ENCODE data around the gene SLC25A21.

The SLC25A21 gene

DNA sequence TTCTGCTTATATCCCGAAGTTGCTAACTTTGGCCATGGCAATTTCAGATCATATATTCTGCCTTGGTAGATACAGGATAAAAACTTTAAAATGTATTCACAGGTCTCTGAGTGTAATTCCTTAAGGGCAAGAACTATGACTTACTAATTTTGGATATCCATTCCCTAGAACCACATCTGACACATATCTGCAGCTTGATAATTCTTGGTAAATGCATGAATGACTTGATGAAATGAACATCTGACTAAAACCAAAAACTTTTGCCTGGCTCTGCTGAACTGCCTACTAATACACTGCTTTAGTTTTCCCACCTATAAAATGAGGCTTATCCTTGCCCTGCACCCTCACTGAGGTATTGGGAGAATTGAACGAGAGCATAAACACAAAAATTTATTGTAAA, 32.2 kb downstream of the SLC25A21 start:
- no peak for DNase-seq

DNA sequence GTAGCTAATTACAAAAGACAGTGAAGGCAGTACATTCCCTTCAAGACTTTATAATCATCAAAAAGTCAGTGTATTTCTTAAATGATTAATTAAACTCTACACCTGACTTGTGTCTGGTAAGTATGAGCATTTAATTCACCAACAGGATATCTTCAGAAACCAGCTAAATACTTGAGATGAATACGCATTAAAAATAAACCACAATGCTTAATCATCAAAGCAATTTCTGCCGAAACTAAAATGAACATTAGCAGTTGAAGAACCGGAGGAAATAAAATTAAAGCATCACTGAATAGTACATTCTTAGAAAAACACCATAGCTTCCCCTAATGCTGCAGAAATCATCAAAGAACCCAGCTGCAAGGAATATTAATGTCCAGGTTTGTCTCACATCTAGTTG, 32.7 kb downstream of the SLC25A21 start:
- DNase-seq, result no peak

DNA sequence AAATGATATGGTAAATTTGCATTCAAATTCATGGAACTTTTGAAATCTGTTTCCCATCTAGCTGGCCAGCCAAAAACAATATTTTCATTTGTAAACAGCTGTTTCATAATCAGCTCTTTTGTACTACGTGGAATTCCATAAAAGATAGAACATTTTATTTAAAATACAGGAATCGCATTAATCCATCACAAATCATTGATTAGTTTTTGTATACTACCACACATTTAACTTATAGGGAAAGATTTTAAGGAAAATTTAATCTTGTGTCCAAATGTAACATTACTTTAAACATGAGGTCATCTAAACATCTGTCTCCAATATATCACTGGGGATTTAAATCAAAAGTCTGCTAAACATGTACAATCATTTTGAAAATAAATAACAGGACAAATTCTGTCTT, 33.5 kb downstream of the SLC25A21 start:
- DNase-seq, result no peak

DNA sequence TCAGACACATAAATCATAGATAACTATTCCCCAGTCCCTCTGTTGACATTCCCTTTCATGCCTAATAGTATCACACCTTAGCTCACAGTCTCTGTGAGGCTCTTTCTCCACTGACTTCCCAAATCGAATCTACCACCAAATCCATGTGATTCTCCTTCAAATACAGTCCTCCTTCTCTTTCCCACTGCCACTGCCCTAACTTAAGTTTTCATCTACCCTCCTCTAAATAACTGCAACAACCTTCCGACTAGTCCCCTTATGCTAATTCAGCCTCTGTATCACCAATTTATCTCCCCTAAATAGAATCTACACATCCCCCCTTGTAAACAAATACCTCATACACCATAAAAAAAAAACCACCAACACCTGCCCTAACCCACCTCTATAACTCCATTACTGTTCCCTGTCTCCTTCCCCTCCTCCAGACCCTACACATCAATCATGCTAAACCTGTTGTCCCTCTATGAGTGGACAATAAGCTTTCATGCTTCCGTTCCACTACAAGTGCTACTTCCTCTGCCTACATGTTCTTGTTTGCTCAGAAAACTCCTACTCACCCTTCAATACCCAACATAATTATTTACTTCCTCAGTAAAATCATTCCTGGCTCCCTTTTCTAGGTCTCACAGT, 39.0 kb downstream of the SLC25A21 start:
- DNase-seq, result no peak

DNA sequence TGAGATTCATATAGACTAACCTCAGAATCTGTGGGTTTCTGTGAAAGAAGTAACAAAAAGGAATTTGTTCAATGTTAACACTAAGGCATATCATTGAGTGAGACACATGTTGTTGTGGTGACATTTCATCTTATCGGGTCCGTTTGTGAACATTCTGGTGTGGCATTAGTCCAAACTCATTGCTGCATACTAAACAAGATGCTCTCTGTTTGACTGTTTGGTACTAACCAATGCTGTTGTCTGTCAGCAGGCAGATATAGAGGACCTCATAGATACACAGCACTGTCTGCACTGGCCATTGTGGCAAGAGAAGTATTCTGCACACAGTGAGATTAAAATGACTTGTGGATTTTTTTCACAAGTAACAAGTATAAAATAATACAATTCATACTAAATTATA, 41.2 kb downstream of the SLC25A21 start:
- no peak for DNase-seq

DNA sequence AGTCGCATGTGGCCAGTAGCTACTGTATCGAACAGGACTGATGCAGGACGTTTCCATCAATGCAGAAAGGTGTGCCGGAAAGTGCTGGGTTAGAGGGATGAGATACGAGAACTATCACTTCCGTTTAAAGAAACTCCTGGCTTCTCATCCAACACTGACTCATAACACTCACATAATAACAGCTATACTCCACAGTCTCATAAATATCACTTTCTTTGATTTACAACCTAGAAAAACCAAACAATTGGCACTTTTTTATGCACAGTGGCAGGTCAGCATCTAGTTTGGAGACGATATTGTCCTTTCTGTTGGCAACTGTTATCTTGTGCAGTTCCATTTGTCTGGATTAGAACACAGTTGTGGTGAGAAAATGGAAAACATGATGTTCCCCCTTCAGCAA, 43.4 kb downstream of the SLC25A21 start:
- DNase-seq, result no peak

- DNase-seq, result no peak
Measured at GRCh38 chr14:37124614-37125013, 47.8 kb downstream of the SLC25A21 start.

GRCh38 chr14:37122919-37123639, 49.3 kb downstream of the SLC25A21 start:
- no peak for DNase-seq

DNA sequence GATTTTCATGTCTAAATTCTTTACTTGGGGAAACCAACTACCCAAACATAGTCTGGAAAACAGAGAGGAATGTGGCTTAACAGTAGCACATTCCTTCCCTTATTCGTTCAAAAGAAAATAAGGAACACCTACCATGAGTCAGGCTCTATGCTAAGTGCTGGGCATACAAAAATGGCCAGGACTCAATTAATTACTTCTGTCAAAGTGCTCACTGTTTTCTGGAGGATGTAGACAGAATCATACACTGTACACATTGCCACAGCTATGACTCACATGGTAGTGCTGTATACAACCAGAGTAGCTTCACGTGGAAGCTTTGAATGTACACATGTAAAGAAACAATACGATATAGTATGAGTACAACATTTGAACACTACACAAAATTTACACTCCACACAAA, 50.1 kb downstream of the SLC25A21 start:
- DNase-seq, result no peak

DNA sequence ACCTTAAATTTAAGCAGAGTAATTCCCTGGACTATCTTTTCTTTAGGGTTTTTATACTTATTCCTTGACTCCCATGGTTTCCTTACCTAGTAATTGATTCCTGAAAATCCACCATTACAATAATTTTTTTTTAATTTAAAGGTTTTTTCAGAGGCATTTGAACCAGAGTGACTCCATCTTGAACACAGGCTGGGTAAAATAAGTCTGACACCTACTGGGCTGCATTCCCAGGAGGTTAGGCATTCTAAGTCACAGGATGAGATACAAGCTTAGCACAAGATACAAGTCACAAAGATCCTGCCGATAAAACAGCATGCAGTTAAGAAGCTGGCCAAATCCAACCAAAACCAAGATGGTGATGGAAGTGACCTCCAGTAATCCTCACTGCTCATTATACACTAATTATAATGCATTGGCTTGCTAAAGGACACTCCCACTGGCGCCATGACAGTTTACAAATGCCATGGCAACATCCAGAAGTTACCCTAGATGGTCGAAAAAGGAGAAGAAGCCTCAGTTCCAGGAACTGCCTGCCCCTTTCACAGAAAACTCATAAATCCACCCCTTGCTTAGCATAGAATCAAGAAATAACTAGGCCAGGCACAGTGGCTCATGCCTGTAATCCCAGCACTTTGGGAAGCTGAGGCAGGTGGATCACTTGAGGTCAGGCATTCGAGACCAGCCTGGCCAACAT, 53.6 kb downstream of the SLC25A21 start:
- DNase-seq, result no peak

- DNase-seq, result no peak
Measured at GRCh38 chr14:37116933-37117849, 55.2 kb downstream of the SLC25A21 start.

- no peak for DNase-seq
Measured at GRCh38 chr14:37115406-37115805, 57.0 kb downstream of the SLC25A21 start.

- no peak for DNase-seq
Measured at GRCh38 chr14:37114559-37114958, 57.8 kb downstream of the SLC25A21 start.

- no peak for DNase-seq
Measured at GRCh38 chr14:37114002-37114401, 58.4 kb downstream of the SLC25A21 start.

DNA sequence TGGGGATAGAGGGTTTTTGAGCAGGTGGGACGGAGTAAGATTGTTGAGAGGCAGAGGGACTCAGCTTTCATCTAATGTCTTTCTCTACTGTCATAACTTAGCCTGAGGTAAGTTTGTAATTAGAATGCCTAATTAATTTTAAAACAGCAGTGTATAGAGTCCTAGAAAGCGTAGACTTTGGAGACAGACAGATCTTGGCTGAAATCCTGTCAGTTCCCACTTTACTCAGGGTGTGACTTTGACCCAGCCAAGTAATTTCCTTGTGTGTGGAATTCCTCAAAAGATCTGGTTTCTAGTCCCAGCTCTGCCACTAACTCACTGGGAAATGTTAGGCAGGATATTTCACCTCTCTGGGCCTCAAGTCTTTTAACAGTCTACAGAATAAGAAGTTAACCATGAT, 74.3 kb downstream of the SLC25A21 start:
- no peak for DNase-seq

DNA sequence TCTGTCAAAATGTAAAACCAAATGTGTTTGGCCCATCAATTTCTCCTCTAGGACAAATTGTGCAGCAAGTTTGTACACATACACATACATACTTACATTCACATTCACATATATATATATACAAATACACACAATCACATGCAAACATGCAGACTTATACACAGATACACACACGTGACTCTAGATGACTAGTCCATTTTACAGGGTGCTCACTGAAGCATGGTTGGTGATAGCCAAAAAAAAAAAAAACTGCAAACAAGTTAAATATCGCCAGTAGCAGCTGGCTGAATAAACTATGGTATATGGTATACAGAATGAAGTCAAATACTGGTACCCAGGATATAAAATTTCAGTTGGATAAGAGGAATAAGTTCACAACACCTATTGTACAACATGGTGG, 77.9 kb downstream of the SLC25A21 start:
- DNase-seq, result no peak

GRCh38 chr14:37093364-37093763, 79.0 kb downstream of the SLC25A21 start:
- no peak for DNase-seq

- no peak for DNase-seq
Measured at GRCh38 chr14:37091651-37092050, 80.8 kb downstream of the SLC25A21 start.

- no peak for DNase-seq
Measured at GRCh38 chr14:37090026-37090425, 82.4 kb downstream of the SLC25A21 start.

DNA sequence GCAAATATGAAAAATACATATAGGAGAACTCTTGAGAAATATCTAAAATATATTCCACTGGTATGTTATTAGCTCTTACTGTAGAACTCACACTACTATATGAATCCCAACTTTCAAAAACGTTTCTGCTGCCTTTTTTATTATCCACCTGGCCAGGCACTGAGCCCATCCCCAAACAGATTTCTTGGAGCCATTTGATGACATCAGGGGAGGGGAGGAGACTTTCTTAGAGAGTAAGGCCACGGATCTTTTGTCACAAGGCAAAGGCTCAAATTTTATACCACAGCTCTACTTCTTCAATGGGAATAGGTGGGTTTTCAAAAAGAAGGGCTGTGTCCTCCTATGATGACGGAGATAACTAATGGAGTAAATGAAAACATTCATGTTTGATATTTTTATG, 83.0 kb downstream of the SLC25A21 start:
- DNase-seq, result no peak

DNA sequence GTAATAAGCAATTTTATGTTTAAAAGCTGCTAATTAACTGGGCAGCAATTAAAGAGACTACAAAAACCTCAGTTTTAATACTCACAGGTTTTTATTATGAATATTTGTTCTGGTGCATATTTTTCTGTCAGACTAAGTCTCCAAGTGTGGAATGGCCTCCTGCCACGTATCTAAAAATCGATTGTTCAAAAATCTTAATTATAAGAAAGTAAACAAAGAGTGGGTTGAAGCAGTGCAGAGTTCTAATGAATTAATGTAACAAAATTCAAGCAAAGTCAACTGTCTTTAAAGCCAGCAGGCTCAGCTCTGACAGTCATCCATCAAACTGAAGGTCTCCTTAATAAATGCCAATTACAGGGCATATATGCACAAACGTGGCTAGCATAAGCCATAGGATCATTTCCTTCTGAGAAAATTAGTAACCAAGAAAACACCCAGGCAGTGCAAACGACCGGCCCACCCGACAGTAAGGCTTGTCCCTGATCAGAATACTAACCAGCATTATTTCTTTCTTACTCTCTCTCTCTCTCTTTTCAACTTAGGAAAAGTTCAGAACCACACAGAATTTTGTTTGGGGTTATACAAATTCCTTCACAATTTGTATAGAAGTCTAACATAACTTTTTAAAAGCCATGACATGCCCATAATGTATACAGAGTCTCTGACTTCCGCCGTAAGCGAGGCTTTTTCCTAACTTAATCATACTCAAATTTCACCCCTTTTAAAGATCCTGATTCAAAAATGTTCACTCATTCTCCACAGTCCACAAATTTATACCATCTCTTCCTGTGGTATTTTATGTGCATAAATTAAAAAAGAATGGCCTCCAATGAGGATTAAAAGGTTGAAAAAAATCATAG, 83.8 kb downstream of the SLC25A21 start:
- DNase-seq, result no peak

GRCh38 chr14:37087520-37087919, 84.9 kb downstream of the SLC25A21 start:
- DNase-seq, result no peak

Data from T-helper 2 cell (primary cell).